Ecto neural progenitor cell (in vitro differentiated cells): ENCODE results near the gene NEMP1.
"Not testable (repeated sequence)": the region's sequence is repeated elsewhere in the genome, so short reads cannot be mapped to it uniquely, and the experiment has no call there.

Experiments
- DNase-seq: peaks from one replicate; pipeline ENCODE4 v3.0.0-alpha.2; 2018; ENCODE audit warnings: low spot score

Gene NEMP1

DNA sequence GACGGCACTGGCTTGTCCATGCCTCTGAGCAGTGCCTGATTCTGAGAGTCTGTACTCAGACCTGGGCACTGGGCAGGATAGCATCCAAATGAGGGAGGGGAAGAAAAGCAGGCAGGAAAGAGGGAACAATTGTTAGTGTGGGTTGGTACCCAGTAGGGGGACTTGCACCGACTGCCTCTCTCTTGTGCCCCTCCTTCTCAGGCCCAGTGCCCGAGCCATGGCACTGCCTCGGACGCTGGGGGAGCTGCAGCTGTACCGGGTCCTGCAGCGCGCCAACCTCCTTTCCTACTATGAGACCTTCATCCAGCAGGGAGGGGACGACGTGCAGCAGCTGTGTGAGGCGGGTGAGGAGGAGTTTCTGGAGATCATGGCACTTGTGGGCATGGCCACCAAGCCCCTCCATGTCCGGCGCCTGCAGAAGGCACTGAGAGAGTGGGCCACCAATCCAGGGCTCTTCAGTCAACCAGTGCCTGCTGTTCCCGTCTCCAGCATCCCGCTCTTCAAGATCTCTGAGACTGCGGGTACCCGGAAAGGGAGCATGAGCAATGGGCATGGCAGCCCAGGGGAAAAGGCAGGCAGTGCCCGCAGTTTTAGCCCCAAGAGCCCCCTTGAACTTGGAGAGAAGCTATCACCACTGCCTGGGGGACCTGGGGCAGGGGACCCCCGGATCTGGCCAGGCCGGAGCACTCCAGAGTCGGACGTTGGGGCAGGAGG, 12.5 kb upstream of the NEMP1 start:
- no peak for DNase-seq

DNA sequence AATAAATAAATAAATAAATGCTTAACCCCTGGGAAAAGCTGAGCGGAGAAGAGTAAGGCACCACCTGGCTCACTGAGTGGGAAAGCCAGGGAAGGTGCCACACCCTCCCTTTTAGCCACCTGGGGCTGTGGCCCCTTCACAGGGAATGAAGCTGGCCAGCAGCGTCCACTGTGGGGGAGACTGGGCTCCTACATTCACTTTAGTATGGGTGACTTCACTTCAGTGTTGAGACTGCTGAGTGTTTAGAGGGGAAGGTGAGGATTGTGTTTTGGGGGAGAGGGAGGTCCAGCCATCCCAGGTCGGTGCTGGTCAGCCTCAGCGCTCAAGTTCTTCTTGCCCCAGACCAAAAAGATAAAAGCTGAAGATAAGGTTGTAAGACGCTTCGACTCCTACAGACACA, 11.9 kb upstream of the NEMP1 start:
- no peak for DNase-seq

DNA sequence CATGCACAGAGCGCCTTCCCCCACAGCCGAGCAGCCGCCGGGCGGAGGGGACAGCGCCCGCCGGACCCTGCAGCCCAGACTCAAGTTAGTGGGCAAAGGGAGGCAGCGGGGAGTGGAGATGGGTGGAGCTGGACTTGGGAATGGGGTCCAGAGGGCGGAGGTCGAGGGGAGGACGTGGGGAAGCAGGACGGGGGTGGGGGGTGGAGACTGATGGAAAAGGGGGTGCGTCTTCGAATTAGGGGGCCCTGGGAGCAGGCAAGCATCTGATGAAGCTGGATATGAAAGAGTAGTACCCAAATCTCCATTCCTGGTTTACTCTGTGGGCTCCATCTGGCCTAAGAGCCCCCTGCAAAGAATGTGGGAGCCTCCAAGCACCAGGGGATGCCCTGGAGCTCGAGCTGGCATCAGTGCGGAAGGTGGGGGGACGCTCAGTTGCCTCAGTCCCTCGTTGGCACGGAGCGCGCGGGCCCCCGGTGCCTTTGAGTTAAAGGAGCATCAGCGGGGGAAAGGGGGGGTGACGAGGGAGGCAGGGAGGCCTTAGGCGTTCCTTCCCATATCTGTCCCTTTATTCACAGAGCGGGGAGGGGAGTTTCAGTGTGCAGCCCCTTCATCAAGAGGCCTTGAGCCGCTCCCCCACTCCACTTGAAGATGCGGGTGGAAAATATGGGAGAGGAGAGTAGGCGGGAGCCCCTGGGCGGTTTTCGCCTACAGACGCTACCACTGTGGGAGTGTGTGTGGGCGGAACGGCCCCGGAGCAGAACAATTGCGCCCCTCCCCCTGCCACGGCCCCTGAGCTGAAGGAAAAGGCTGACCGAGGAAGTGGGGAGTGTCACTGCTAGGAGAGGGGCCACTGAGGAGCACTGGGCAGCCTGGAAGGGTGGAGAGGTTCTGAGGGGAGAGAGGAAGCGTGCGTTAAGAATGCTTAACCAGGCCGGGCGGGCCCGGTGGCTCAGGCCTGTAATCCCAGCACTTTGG, 11.0 kb upstream of the NEMP1 start:
- DNase-seq = peak; percentile 81

DNA sequence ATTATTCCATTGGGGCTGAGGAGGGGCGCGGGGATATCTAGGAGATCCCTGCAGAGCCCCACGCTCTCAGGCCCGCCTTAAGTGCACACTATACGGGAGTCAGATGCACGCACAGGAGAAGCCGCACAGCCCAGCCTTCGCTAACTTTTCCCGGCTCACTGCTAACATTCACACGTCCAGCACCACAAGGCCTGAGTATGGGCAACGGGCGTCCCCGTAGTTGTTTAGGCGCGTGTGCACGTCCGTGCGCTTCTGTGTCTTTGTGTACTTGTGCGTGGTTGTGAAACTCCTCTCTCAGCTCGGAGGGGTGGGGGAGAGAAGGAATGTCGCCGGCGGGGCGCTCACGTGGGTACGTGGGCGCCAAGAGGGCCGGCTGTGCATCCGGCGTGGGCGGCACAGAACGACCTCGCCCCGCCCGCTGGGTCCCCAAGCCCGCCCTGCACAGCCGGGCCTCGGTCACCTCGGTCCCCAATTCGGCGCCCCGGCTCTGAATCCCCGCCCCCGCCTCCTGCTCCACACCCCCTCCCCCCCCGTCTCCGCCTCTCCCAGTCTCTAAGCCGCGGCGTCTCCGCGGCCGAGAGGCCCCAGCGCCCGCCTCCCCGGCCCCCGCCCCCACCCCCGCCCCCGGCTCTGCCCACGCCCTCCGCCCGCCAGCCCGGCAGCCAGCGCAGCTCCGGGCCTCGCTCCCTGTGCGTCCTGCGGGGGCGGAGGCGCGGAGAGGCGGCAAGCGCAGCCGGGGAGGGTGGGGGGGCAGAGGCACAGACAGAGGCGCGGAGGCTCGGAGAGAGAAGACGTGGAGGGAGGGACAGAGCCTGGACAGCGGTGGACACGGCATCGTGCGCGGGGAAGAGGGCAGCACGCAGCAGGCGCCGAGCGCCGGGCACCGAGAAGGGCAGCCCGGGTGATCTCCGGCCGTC, 10.0 kb upstream of the NEMP1 start, which contains the start of gene NAB2:
Gene NAB2, plus strand, starts transcription at position 761 of the 917 bp plus-strand sequence. CDS start 158 bp downstream, outside the sequence.
- peak; percentile 99 for DNase-seq

DNA sequence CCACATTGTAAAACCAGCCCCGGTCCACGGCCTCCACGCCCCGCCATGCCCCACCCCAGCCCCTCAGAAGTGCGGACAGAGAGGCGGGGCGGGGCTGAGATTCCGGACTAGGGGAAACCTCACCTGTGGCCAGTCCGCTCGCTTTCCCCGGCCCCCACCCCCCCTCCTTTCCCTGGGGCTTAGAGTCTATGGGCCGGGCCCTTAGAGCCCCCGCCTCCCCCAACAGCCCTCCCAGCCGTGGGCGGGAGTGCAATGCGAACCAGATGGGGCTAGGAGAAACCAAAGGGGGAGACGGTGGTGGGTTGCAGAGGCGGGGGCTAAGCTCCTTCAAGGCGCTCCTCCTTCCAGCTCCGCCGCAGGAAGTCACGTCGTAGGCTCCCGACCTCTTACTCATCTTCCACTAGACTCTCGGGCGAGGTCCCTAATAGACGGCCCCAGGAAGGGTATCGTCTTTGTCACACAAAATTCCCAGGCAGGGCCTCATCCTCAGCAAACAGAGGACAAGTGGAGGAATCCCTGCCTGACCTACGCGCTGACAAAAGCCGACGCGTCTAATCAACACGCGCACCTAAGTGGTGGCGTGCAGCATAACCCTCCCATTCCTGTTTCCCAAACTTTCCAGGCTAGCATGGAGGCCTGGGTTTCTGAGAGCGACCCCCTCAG, 9.2 kb upstream of the NEMP1 start:
- DNase-seq = peak; percentile 92

DNA sequence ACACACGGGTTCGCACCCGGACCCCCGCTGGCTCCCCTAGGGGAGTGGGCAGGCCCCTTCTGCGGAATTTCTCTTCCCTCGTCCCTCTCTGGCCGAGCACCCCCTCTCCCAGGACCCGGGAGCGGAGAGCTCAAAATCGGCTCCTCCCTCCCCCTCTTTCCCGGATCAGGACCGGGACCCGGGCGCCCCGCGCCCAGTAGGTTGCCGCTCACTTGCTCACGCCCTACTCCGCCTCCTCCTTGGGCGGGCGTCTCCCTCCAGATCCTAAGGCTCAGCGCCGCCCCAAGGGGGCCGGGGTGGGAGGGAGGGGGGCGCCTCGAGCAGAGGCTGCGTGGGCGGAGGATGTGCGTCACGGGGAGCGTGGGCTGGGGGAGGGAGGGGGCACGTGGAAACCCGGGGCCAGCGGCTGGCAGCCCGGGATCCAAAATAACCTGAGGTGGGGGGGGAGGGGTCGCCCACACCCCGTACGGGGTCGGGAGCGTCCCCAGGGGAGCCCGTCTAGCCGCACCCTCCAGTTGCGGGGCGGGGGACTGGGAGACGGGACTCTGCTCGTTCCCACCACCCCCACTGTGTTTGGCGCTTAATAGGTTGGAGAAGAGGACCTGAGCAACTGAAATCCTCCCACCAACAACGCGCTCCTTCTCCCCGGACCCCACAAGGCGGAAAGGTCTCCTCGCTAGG, 8.6 kb upstream of the NEMP1 start:
- DNase-seq = peak; percentile 89

DNA sequence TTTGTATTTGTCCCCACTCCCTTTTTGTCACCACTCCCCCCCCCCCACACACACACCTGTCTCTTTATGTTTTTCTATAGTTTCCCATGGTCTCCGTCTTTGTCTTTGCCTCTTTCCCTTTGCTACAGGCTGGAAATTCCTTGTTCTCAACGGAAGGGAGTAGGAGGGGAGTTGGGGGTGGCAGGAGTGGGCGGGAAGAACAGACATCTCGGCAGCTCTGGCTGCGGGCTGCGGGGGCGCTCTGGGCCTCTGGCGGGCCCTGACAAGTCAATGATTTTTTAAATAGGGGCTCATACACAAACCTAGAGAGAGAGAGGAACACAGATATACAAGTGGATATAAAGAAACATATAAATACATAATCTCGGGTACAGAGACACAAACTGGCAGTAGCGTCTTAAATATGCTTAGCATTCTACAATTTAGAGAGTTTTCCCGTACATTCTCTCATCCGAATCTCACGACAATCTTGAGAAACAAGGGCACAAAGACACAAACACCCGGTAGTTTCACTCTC, 8.0 kb upstream of the NEMP1 start:
- peak; percentile 88 for DNase-seq

DNA sequence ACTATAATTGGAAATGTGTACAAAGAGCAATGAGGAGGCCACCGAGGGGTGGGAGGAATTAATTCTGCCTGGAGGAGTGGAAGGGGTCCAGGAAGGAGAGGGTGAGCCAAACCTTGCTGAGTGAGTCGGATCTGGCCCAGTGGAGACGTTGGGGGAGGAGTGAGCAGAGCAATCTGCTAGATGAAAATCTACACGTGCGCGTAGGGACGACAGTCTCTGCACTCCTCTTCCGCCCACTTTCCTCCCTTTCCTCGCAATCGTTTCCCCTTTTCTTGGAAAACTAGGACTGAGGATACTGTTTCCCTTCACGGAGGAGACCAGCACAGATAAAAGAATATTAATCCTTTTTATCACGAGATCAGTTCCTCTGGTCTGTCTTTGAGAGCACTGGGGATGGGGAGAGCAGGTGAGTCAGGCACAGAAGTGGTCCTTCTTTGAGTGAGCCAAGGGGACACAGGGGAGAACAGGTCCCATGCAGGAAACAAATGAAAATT, 7.5 kb upstream of the NEMP1 start:
- DNase-seq = no peak

DNA sequence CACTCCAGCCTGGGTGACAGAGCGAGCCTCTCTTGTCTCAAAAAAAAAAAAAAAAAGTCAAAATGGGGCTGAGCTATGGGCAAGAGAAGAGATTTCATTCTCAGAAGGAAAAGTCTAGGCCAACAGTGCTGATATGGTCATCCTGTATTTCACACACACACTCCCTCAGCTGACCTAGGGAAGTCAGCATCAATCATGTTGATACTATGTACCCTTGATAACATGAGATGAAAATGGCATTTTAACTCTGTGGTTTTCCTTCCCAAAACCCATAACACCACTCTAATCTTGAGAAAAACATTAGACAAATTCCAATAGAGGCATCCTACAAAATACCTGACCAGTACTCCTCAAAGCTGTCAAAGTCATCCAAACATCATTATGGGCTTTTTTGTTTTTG, 2.3 kb upstream of the NEMP1 start:
- DNase-seq = no peak

DNA sequence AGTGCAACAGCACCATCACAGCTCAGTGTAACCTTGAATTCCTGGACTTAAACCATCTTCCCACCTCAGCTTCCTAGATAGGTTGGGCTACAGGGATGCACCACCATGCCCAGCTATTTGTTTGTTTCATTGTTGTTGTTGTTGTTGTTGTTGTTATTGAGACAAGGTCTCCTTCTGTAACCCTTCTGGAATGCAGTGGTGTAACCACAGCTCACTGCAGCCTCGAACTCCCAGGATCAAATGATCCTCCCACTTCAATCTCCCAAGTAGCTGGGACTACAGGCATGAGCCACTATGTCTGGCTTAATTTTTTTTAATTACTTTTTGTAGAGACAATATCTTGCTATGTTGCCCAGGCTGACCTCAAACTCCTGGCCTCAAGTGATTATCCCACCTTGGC, 1.2 kb upstream of the NEMP1 start:
- no peak for DNase-seq

DNA sequence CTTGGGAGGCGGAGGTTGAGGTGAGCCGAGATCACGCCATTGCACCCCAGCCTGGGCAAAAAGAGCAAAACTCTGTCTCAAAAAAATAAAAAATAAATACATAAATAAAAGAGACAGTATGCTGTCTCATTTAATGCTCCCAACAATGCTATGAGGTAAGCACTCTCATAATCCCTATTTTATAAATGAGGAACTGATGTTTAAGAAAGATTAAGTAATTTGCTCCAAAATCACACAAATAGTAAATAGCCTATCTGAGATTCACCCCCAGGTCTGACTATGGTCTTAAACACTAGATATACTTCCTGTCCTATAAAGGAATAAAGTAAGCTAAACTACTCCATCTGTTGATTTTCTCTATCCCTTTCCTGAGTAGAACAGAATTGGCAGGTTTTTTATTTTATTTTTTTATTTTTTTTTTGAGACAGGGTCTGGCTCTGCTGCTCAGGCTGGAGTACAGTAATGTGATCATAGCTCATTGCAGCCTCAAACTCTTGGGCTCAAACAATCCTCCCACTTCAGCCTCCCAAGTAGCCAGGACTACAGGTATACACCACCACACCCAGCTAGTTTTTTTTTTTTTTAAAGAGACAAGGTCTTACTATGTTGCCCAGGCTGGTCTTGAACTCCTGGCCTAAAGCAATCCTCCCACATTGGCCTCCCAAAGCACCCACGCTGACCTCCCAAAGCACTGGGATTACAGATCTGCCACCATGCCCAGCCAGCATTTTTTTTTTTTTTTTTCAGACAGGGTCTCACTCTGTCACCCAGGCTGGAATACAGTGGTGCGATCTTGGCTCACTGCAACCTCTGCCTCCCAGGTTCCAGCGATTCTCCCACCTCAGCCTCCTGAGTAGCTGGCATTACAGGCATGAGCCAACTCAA, 4.8 kb downstream of the NEMP1 start:
- not testable (repeated sequence) for DNase-seq

DNA sequence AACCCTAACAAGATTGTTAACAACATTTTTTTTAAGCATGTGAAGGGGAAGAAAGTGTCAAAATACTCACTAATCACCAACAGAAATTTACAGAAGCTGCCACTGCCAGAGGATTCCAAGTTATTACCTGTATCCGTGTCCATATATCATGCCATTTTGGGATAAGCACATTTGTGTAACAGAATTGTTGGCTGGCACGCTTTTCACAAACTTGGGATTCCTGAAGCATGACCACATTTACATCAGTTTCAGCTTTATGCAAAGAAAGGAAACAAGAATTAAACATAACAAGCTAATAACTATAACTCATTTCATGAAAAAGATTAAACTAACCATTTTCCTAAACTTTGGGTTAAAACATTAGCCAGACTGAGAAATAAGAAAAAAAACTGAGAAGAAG, 5.9 kb downstream of the NEMP1 start:
- DNase-seq = no peak

DNA sequence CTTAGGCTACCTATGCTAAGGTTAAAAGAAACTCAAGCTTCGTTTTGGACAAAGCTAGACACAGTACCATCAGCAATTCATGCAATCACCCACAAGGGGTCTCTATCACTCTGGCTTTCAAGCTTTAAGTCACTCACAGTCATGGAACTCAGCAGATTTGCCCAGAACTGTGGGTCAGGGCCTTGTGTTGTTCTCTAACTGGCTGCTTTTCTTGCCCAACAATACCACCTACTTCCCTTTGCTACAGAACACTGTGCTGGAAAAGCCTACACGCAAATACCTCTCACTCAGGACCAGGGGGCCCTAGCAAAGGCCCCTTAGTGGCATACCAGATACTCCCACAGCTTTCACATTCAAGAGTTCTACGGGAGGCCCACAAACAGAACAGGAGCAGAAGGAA, 9.1 kb downstream of the NEMP1 start:
- peak; percentile 68 for DNase-seq

DNA sequence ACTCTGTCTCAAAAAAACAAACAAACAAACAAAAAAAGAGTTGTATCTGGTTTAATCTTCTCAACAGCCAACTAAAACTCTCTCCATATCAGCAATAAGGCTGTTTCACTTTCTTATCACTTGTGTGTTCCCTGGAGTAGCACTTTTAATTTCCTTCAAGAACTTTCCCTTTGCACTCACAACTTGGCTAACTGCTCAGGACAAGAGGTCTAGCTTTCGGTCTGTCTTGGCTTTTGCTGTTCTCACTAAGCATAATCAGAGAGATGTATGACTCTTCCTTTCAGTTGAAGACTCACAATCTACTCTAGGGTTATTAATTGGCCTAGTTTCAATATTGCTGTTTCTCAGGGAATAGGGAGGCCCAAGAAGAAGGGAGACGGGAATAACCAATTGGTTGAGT, 12.3 kb downstream of the NEMP1 start:
- no peak for DNase-seq

DNA sequence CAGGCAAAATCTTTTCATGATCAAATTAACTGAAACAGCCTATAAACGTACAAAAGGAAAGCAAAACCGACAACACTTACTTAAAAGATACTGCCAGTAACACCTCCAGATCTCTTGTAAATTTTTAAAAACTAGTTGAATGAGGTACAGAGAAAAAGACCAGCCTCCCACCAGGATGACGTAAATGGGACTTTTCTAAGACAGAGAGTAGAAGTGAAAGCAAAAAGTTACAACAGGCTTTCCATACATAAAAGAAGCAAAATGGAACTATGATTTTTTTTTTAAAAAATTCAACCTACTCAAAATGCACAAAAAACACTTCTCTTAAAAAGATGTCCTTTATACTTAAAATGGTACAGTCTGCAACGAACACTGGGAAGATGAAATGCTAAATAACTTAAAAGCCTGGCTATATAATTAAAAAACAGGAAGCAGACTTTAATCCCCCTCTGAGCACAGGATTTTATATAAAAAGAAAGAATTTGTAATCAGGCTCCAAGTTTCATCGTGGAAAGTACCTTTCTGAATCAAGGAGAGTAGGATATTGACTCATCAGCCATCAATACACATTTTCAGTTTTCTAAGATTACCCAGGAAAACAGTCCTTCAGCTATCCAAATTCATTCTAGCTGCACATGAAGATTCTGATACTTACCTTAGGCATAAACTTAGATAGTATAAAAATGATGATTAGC, 14.5 kb downstream of the NEMP1 start:
- no peak for DNase-seq

DNA sequence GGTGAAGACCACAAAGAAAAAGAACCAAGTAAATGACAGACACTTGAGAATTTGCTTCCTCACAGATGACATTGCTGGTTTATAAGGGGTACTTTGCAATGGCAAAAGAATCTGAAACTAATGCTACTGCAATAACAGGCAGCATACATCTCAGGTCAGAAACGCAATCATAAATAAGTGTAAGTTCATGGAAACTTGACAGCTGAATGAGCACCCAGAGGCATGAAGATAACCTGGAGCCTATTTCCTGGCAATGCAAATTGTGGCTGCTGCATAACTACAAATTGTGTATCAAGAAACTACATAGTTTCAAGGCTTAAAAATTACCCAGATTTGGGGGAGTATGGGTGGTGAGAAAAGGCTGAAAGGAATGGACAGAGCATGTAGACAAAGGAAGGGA, 20.1 kb downstream of the NEMP1 start:
- DNase-seq = no peak

DNA sequence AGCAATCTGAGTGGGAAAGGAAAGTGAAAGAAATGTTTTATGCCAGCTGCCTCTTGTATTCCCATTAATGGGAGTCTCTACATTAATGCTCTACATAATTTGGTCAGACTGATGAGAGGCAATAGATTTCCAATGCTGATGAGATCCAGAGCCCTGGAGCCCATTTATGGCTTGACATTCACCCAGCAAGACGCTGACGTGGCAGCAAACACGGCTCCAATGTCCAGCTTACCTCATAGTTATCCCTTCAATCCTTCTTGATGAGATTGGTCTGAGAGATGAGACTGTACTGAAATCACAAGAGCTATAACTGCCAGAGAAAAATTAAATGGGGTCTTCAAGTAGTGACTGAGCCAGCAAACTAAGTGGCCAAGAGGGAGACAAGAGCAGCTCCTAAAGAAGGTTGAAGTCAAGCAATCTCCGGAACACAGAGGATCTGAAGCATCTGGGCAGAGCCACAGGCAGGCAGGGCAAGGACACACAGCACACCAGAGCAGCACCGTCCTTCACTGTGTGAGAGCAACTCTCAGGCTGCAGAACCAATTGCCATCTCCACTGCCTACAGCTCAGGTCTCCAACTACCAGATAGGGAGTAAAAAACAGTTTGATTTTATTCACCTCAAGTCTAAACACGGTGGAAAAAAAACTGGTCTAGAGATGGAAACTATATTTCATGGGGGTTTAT, 21.4 kb downstream of the NEMP1 start:
- no peak for DNase-seq

DNA sequence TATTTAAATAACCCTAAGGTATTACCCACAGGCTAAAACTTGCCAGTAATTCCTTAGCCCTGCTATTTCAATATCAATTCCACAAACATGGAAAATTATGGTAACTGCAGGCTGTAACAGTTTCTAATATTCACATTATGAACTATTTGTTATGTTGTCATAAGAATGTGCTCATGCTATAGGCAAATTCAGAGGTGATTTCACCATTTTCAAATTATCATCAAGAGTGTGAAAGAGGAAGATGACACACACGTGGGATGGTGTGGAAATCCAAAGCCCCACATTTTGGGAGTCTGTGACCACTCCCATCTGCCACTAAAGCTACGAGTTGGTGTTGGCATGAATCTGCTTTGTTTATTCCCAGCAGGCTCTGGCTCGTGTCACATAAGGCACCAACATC, 22.8 kb downstream of the NEMP1 start:
- DNase-seq = no peak
